ENCODE data around the gene A2ML1. TPM values are rescaled to one million over a fixed set of nuclear protein-coding genes. Genes with fewer than 3 reads are reported as not detected.
"Not testable (repeated sequence)": the region's sequence is repeated elsewhere in the genome, so short reads cannot be mapped to it uniquely, and the experiment has no call there.

The A2ML1 gene
- total RNA-seq, 1 donor from 2014 or later, result not detected

DNA sequence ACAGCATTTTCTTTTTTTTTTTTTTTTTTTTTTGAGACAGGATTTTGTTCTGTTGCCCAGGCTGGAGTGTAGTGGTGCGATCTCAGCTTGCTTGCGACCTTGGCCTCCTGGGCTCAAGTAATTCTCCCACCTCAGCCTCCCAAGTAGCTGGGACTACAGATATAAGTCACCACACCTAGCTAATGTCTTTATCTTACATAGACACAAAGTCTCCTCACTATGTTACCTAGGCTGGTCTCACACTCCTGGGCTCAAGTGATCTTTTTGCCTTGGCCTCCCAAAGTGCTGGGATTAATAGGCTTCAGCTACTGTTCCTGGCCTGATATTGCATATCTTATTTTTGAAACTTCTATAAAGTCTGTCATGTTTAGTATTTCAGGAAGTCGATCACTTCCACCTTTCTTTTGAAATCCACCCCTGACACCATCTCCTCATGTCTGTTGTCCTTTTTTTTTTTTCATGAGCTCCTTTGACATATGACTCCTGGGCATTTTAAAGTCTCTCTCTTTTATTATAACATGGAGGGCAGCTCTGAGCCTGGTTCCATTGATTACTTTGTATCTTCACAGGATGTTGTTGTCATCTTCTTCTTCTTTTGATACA lies 5.9 kb upstream of the A2ML1 start:
- no peak overlapping the region for H3K27ac ChIP-seq (ENCODE audit: low read depth, low read length)
- no peaks in the 10 kb centered on the region for H3K27me3 ChIP-seq (ENCODE audit: control insufficient read depth in 3 of 3, insufficient read depth in 3 of 3, low read length in 3 of 3)
- no peaks in the 10 kb centered on the region for H3K9me3 ChIP-seq (ENCODE audit: control insufficient read depth in 3 of 3, low read length in 3 of 3)
- H3K4me1 ChIP-seq (ENCODE audit: control insufficient read depth in 3 of 3, insufficient read depth in 3 of 3, low read length in 3 of 3), result no peaks in the 10 kb centered on the region
- H3K36me3 ChIP-seq (ENCODE audit: control insufficient read depth in 3 of 3, insufficient read depth in 3 of 3, low read length in 3 of 3), result no peaks in the 10 kb centered on the region
- H3K4me3 ChIP-seq (ENCODE audit: low read length in 3 of 3), result no peak overlapping the region
- no peak overlapping the region for H3K9ac ChIP-seq (ENCODE audit: low read depth in 1 of 3, low read length in 3 of 3)

DNA sequence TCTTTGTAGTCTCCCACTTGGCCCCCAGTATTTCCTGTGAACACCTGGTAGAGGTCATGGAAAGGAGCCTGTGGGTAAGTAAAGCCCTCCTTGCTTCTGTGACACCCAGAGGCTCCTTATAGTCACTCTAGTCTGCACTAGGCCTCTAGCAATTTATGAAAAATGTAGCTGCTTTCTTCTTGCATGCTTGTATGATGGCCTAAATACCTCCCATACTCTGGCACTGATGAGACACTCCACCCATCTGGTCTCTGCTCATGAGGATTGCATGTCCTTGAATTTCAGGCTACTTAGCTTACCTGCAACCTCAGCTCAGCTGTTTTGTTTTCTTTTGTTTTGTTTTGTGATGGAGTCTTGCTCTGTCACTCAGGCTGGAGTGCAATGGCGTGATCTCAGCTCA lies 4.6 kb upstream of the A2ML1 start:
- H3K4me1 ChIP-seq (ENCODE audit: control insufficient read depth in 3 of 3, insufficient read depth in 3 of 3, low read length in 3 of 3), result no peaks in the 10 kb centered on the region
- H3K36me3 ChIP-seq (ENCODE audit: control insufficient read depth in 3 of 3, insufficient read depth in 3 of 3, low read length in 3 of 3), result no peaks in the 10 kb centered on the region
- no peak overlapping the region for H3K9ac ChIP-seq (ENCODE audit: low read depth in 1 of 3, low read length in 3 of 3)
- H3K27ac ChIP-seq (ENCODE audit: low read depth, low read length), result no peak overlapping the region
- H3K9me3 ChIP-seq (ENCODE audit: control insufficient read depth in 3 of 3, low read length in 3 of 3), result no peaks in the 10 kb centered on the region
- no peaks in the 10 kb centered on the region for H3K27me3 ChIP-seq (ENCODE audit: control insufficient read depth in 3 of 3, insufficient read depth in 3 of 3, low read length in 3 of 3)
- H3K4me3 ChIP-seq (ENCODE audit: low read length in 3 of 3), result no peak overlapping the region

DNA sequence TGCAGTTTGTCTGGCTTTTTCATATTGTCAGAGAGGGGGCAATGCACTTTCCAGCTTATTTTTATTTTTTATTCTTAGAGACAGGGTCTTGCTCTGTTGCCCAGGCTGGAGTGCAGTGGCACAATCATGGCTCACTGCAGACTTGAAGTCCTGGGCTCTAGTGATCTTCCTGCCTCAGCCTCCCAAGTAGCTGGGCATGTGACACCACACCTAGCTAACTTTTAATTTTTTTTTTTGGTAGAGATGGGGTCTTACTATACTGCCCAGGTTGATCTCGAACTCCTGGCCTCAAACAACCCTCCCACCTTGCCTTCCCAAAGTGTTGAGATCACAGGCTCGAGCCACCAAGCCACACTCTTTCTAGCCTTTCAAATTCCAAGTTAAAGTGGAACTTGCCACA lies 3.9 kb upstream of the A2ML1 start:
- no peak overlapping the region for H3K9ac ChIP-seq (ENCODE audit: low read depth in 1 of 3, low read length in 3 of 3)
- no peaks in the 10 kb centered on the region for H3K9me3 ChIP-seq (ENCODE audit: control insufficient read depth in 3 of 3, low read length in 3 of 3)
- H3K4me3 ChIP-seq (ENCODE audit: low read length in 3 of 3), result no peak overlapping the region
- no peak overlapping the region for H3K27ac ChIP-seq (ENCODE audit: low read depth, low read length)
- no peaks in the 10 kb centered on the region for H3K4me1 ChIP-seq (ENCODE audit: control insufficient read depth in 3 of 3, insufficient read depth in 3 of 3, low read length in 3 of 3)
- H3K27me3 ChIP-seq (ENCODE audit: control insufficient read depth in 3 of 3, insufficient read depth in 3 of 3, low read length in 3 of 3), result no peaks in the 10 kb centered on the region
- no peaks in the 10 kb centered on the region for H3K36me3 ChIP-seq (ENCODE audit: control insufficient read depth in 3 of 3, insufficient read depth in 3 of 3, low read length in 3 of 3)

GRCh38 chr12:8819666-8819980 lies 2.8 kb upstream of the A2ML1 start:
- Histone ChIP-seq H3K36me3 (ENCODE audit: control insufficient read depth in 3 of 3, insufficient read depth in 3 of 3, low read length in 3 of 3) (no peaks in the 10 kb centered on the region), H3K4me1 (ENCODE audit: control insufficient read depth in 3 of 3, insufficient read depth in 3 of 3, low read length in 3 of 3) (no peaks in the 10 kb centered on the region), H3K27me3 (ENCODE audit: control insufficient read depth in 3 of 3, insufficient read depth in 3 of 3, low read length in 3 of 3) (no peaks in the 10 kb centered on the region), H3K27ac (ENCODE audit: low read depth, low read length) (no peak overlapping the region), H3K9me3 (ENCODE audit: control insufficient read depth in 3 of 3, low read length in 3 of 3) (no peaks in the 10 kb centered on the region), H3K9ac (ENCODE audit: low read depth in 1 of 3, low read length in 3 of 3) (no peak overlapping the region), H3K4me3 (ENCODE audit: low read length in 3 of 3) (no peak overlapping the region)

DNA sequence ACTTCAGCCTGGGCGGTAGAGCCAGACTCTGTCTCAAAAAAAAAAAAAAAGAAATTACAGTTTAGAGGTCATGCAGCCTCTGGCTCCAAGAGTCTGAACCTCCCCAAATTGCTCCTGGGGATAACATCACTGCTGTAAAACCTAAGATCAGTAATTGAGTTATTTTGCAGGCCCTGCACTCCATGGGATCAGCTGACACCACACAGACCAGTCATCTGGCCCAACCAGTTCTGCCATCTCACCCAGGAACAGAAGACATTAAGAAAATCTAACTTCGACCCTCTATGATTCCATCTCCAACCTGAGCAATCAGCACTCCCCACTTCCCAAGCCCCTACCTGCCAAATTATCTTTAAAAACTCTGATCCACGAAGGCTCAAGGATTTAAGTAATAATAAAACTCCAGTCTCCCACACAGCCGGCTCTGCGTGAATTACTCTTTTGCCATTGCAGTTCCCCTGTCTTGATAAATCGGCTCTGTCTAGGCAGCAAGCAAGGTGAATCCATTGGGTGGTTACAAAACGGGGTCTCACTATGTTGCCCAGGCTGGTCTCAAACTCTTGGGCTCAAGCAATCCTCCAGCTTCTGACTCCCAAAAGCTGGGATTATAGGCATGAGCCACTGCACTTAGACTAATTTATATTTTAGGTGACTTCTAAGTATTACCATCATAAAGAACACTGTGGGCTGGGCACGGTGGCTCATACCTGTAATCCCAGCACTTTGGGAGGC lies 1.6 kb upstream of the A2ML1 start:
- H3K4me1 ChIP-seq (ENCODE audit: control insufficient read depth in 3 of 3, insufficient read depth in 3 of 3, low read length in 3 of 3); H3K9me3 ChIP-seq (ENCODE audit: control insufficient read depth in 3 of 3, low read length in 3 of 3): not testable (repeated sequence)

DNA sequence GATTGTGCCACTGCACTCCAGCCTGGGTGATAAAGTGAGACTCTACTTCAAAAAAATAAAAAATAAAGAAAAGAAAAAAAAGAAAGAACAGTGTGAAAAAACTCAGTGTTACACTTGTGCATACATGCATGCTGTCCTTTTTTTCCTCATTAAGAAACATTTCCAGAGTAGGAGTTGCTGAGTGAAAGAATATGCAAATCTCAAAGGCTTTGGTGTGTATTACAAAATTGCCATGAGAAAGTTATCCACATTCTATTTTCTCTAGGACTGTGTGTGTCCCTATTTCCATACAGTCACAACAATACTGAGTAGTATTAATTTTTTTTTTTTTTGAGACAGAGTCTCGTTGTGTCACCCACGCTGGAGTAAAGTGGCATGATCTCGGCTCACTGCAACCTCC lies 830 bp upstream of the A2ML1 start:
- no peaks in the 10 kb centered on the region for H3K27me3 ChIP-seq (ENCODE audit: control insufficient read depth in 3 of 3, insufficient read depth in 3 of 3, low read length in 3 of 3)
- H3K9ac ChIP-seq (ENCODE audit: low read depth in 1 of 3, low read length in 3 of 3), result no peak overlapping the region
- H3K9me3 ChIP-seq (ENCODE audit: control insufficient read depth in 3 of 3, low read length in 3 of 3), result no peaks in the 10 kb centered on the region
- H3K27ac ChIP-seq (ENCODE audit: low read depth, low read length), result no peak overlapping the region
- no peaks in the 10 kb centered on the region for H3K36me3 ChIP-seq (ENCODE audit: control insufficient read depth in 3 of 3, insufficient read depth in 3 of 3, low read length in 3 of 3)
- H3K4me1 ChIP-seq (ENCODE audit: control insufficient read depth in 3 of 3, insufficient read depth in 3 of 3, low read length in 3 of 3), result no peaks in the 10 kb centered on the region
- no peak overlapping the region for H3K4me3 ChIP-seq (ENCODE audit: low read length in 3 of 3)

More for the DNA sequence above, 1.6 kb upstream of the A2ML1 start:
- not testable (repeated sequence) for H3K4me3 ChIP-seq (ENCODE audit: low read length in 3 of 3); H3K27me3 ChIP-seq (ENCODE audit: control insufficient read depth in 3 of 3, insufficient read depth in 3 of 3, low read length in 3 of 3); H3K27ac ChIP-seq (ENCODE audit: low read depth, low read length); H3K9ac ChIP-seq (ENCODE audit: low read depth in 1 of 3, low read length in 3 of 3); H3K36me3 ChIP-seq (ENCODE audit: control insufficient read depth in 3 of 3, insufficient read depth in 3 of 3, low read length in 3 of 3)

- H3K9ac ChIP-seq (ENCODE audit: low read depth in 1 of 3, low read length in 3 of 3), result no peak overlapping the region
These were observed 1.3 kb downstream of the A2ML1 start for GRCh38 chr12:8823565-8824300.

DNA sequence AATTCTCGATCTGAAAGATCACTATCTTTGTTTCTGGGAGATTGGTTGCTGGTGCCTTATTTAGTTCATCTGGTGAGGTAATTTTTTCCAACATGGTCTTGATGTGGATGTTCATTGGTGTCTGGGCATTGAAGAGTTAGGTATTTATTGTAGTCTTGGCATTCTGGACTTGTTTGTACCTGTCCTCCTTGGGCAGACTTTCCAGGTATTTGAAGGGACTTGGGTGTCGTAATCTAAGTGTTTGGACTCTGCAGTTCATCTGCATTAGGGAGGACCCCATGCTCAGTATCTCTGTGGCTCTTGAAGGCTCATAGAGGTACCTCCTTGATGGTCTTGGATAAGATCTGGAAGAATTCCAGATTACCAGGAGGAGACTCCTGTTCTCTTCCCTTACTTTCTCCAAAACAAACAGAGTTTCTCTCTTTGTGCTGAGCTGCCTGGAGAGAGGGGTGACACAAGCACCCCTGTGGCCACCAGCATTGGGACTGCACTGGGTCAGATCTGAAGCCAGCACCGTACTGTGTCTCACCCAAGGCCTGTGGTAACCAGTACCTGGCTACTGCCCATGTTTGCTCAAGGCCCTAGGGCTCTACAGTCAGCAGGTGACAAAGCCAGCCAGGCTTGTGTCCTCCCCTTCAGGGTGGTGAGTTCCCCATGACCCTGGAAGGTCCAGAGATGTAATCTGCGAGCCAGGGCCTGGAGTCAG lies 5.3 kb downstream of the A2ML1 start:
- Histone ChIP-seq H3K4me1 (ENCODE audit: control insufficient read depth in 3 of 3, insufficient read depth in 3 of 3, low read length in 3 of 3) (no peaks in the 10 kb centered on the region), H3K36me3 (ENCODE audit: control insufficient read depth in 3 of 3, insufficient read depth in 3 of 3, low read length in 3 of 3) (no peaks in the 10 kb centered on the region), H3K27ac (ENCODE audit: low read depth, low read length) (no peak overlapping the region), H3K4me3 (ENCODE audit: low read length in 3 of 3) (no peak overlapping the region), H3K9me3 (ENCODE audit: control insufficient read depth in 3 of 3, low read length in 3 of 3) (no peaks in the 10 kb centered on the region), H3K9ac (ENCODE audit: low read depth in 1 of 3, low read length in 3 of 3) (no peak overlapping the region), H3K27me3 (ENCODE audit: control insufficient read depth in 3 of 3, insufficient read depth in 3 of 3, low read length in 3 of 3) (no peaks in the 10 kb centered on the region)

More at GRCh38 chr12:8823565-8824300, 1.3 kb downstream of the A2ML1 start:
- H3K36me3 ChIP-seq (ENCODE audit: control insufficient read depth in 3 of 3, insufficient read depth in 3 of 3, low read length in 3 of 3), result no peaks in the 10 kb centered on the region
- H3K4me3 ChIP-seq (ENCODE audit: low read length in 3 of 3), result no peak overlapping the region
- H3K4me1 ChIP-seq (ENCODE audit: control insufficient read depth in 3 of 3, insufficient read depth in 3 of 3, low read length in 3 of 3), result no peaks in the 10 kb centered on the region
- H3K27ac ChIP-seq (ENCODE audit: low read depth, low read length), result no peak overlapping the region
- H3K27me3 ChIP-seq (ENCODE audit: control insufficient read depth in 3 of 3, insufficient read depth in 3 of 3, low read length in 3 of 3), result no peaks in the 10 kb centered on the region
- no peaks in the 10 kb centered on the region for H3K9me3 ChIP-seq (ENCODE audit: control insufficient read depth in 3 of 3, low read length in 3 of 3)

- Histone ChIP-seq H3K9me3 (ENCODE audit: control insufficient read depth in 3 of 3, low read length in 3 of 3) (no peaks in the 10 kb centered on the region), H3K27me3 (ENCODE audit: control insufficient read depth in 3 of 3, insufficient read depth in 3 of 3, low read length in 3 of 3) (no peaks in the 10 kb centered on the region), H3K27ac (ENCODE audit: low read depth, low read length) (no peak overlapping the region), H3K4me3 (ENCODE audit: low read length in 3 of 3) (no peak overlapping the region), H3K4me1 (ENCODE audit: control insufficient read depth in 3 of 3, insufficient read depth in 3 of 3, low read length in 3 of 3) (no peaks in the 10 kb centered on the region), H3K9ac (ENCODE audit: low read depth in 1 of 3, low read length in 3 of 3) (no peak overlapping the region), H3K36me3 (ENCODE audit: control insufficient read depth in 3 of 3, insufficient read depth in 3 of 3, low read length in 3 of 3) (no peaks in the 10 kb centered on the region)
These were observed 6.1 kb downstream of the A2ML1 start for GRCh38 chr12:8828257-8829124.
